ENCODE data around the gene MAPRE3. TPM values are rescaled to one million over a fixed set of nuclear protein-coding genes. Genes with fewer than 3 reads are reported as not detected.
A peak's percentile ranks its signal among the peaks of the same experiment; 100 is the strongest.
"Not testable (repeated sequence)": the region's sequence is repeated elsewhere in the genome, so short reads cannot be mapped to it uniquely, and the experiment has no call there.

The MAPRE3 gene
- total RNA-seq (10 to 100 TPM in 6 of 7 donors, 1 to 10 TPM in 1; 10.0 to 17.9 (median 11.9) TPM), polyA plus RNA-seq (10 to 100 TPM in 1 of 3 donors, 1 to 10 TPM in 2; 5.2 to 14.0 (median 6.7) TPM)
- long read RNA-seq, donor 1, partial matches to known transcripts: 0 of 1 reads
- long read RNA-seq, donor 1, other reads (novel, unspliced or antisense): 0 of 1 reads
- long read RNA-seq, donor 2, partial matches to known transcripts: 0 of 7 reads
- long read RNA-seq, donor 2, other reads (novel, unspliced or antisense): 0 of 7 reads

- peak; percentile 95 for DNase-seq
- Histone ChIP-seq H3K27me3 (replicated peaks in 1 of 7) (peaks cover 0 to 34% (median 0%) of the 10 kb centered on the region in 7 donors), H3K4me3 (peak within 1 kb of the TSS; percentile 78 to 97 (median 94)), H3K36me3 (no peaks in the 10 kb centered on the region), H3K4me1 (peaks cover 3 to 32% (median 17%) of the 10 kb centered on the region in 6 donors), H3K27ac (peak within 1 kb of the TSS in 7 of 8 donors; percentile 27 to 82 (median 68)), H3K9me3 (no peaks in the 10 kb centered on the region)
- peak; percentile 35 to 77 (median 72) for TF ChIP-seq POLR2AphosphoS5 (IDR thresholded peaks at IDR 0.05)
- TF ChIP-seq POLR2A (IDR thresholded peaks at IDR 0.05): no peak
- TF ChIP-seq, protein P1, sequence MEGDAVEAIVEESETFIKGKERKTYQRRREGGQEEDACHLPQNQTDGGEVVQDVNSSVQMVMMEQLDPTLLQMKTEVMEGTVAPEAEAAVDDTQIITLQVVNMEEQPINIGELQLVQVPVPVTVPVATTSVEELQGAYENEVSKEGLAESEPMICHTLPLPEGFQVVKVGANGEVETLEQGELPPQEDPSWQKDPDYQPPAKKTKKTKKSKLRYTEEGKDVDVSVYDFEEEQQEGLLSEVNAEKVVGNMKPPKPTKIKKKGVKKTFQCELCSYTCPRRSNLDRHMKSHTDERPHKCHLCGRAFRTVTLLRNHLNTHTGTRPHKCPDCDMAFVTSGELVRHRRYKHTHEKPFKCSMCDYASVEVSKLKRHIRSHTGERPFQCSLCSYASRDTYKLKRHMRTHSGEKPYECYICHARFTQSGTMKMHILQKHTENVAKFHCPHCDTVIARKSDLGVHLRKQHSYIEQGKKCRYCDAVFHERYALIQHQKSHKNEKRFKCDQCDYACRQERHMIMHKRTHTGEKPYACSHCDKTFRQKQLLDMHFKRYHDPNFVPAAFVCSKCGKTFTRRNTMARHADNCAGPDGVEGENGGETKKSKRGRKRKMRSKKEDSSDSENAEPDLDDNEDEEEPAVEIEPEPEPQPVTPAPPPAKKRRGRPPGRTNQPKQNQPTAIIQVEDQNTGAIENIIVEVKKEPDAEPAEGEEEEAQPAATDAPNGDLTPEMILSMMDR (IDR thresholded peaks at IDR 0.05 in 8 of 11, conservative IDR thresholded peaks at IDR 0.05 in 3 of 11): no peak
- 0 to 1% (median 1%) methylated on average over 21 to 68 of the region's 69 CpGs for WGBS, 5 donors
- intact Hi-C loops (cut with DNase I; ENCODE audit: low total_unique reads): no loop called here
Measured at GRCh38 chr2:26970244-26970927, at the start of gene MAPRE3. Gene MAPRE3, plus strand, starts transcription at chr2:26970637. Its CDS starts 51,582 bp downstream, at chr2:27022219.

- H3K4me1 ChIP-seq: peaks cover 0 to 20% (median 8%) of the 10 kb centered on the region in 6 donors
- 75 to 79% (median 77%) methylated on average over 5 of the region's 5 CpGs for WGBS, 5 donors
- H3K27me3 ChIP-seq (replicated peaks in 1 of 7): peaks cover 0 to 46% (median 0%) of the 10 kb centered on the region in 7 donors
- no peak for TF ChIP-seq POLR2A (IDR thresholded peaks at IDR 0.05)
- no peak for TF ChIP-seq POLR2AphosphoS5 (IDR thresholded peaks at IDR 0.05)
- TF ChIP-seq, protein P1 (IDR thresholded peaks at IDR 0.05 in 8 of 11, conservative IDR thresholded peaks at IDR 0.05 in 3 of 11): no peak
- DNase-seq: no peak
- no peaks in the 10 kb centered on the region for H3K36me3 ChIP-seq
- intact Hi-C loops (cut with DNase I; ENCODE audit: low total_unique reads): no loop called here
- H3K9me3 ChIP-seq: no peaks in the 10 kb centered on the region
- no peak overlapping the region for H3K4me3 ChIP-seq
- no peak overlapping the region for H3K27ac ChIP-seq
Measured at GRCh38 chr2:26921323-26921722, 49.1 kb upstream of the MAPRE3 start.

DNA sequence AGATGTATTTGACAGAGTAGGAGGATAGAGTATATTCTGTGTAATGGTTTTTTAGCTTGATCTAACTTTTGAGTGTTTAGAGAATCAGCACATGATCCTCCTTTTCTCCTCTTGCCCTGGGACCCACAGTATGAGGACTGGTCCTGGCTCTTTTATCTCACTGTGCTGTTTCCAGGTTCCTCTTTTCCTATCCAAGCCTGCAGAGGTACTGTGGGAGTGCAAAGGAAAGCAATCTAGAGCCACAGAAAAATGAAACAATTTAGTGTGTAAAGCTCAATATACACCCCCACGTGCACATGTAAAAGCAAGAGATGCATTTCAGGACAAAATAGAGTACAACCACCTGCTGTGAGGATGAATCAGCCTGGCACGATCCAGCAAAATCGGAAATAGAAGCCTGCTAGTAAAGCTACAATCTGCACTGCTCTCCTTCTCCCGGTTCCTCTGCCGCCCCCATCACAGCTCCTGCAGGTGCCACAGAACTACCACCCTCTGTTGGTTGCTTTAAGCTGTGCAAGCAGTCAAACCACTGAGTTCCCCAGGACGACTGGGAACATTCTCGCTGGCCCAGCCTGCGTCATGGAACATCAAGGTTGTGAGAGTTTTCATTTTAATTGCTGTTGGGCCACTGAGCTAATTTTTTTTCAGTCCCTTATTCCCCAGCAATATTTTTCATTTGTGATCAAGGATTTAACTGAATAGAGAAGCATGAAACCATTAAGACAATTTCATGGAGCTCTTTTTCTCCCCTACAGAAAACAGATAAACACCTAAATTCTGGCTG is 47.8 kb upstream of the MAPRE3 start:
- H3K4me1 ChIP-seq: peaks cover 0 to 20% (median 8%) of the 10 kb centered on the region in 6 donors
- intact Hi-C loops (cut with DNase I; ENCODE audit: low total_unique reads): no loop called here
- no peaks in the 10 kb centered on the region for H3K9me3 ChIP-seq
- DNase-seq: peak; percentile 78
- WGBS, 5 donors: 8 to 19% (median 13%) methylated on average over 8 of the region's 8 CpGs
- TF ChIP-seq, protein P1 (IDR thresholded peaks at IDR 0.05 in 8 of 11, conservative IDR thresholded peaks at IDR 0.05 in 3 of 11): peak in 8 of 11 experiments; percentile 30 to 67 (median 54)
- no peak for TF ChIP-seq POLR2AphosphoS5 (IDR thresholded peaks at IDR 0.05)
- peaks cover 0 to 43% (median 0%) of the 10 kb centered on the region in 7 donors for H3K27me3 ChIP-seq (replicated peaks in 1 of 7)
- H3K36me3 ChIP-seq: no peaks in the 10 kb centered on the region
- H3K4me3 ChIP-seq: no peak overlapping the region
- H3K27ac ChIP-seq: no peak overlapping the region

- Histone ChIP-seq H3K4me1 (peaks cover 0 to 20% (median 8%) of the 10 kb centered on the region in 6 donors), H3K27me3 (replicated peaks in 1 of 7) (peaks cover 0 to 38% (median 0%) of the 10 kb centered on the region in 7 donors)
- DNase-seq: peak; percentile 9
- 77 to 89% (median 84%) methylated on average over 1 of the region's 1 CpG for WGBS, 5 donors
- H3K27ac ChIP-seq; H3K9me3 ChIP-seq; H3K4me3 ChIP-seq; H3K36me3 ChIP-seq; intact Hi-C loops (cut with DNase I; ENCODE audit: low total_unique reads): not testable (repeated sequence)
Measured at GRCh38 chr2:26923189-26923466, 47.3 kb upstream of the MAPRE3 start.
